B cell (primary cell): ENCODE measurements around the gene POU2F3. TPM values are rescaled to one million over a fixed set of nuclear protein-coding genes. Genes with fewer than 3 reads are reported as not detected.
A peak's percentile ranks its signal among the peaks of the same experiment; 100 is the strongest.

Experiments used
- ATAC-seq: fragments of 200-7000 bp; cut with Tn5 transposase; one replicate; pipeline ENCODE4 v1.10.0; 2021; ENCODE audit warnings: low read depth, mild to moderate bottlenecking, moderate number of reproducible peaks, moderate library complexity
- CTCF ChIA-PET: fragments of 350-600 bp; sonication (Branson Sonifier 250); formaldehyde crosslinking; loops from one replicate; lab custom pipeline; 2021; ENCODE audit warnings: antibody characterized with exemption, inconsistent platforms; lab: Charles Lee
- POLR2A ChIA-PET: fragments of 350-600 bp; sonication (Branson Sonifier 250); formaldehyde crosslinking; loops from one replicate; lab custom pipeline; 2021; ENCODE audit warnings: antibody characterized with exemption; lab: Charles Lee
- DNase-seq: peaks from one replicate; pipeline ENCODE4 v3.0.0; 2013
- H2AFZ ChIP-seq: 2 replicates; pipeline ENCODE4 v1.6.1; 2012; ENCODE audit warnings: mild to moderate bottlenecking, low read depth, low read length; ENCODE audit not compliant: insufficient read depth, poor library complexity, severe bottlenecking
- H3K27ac ChIP-seq, 2 donors: 1 replicate in 1 of 2; 2 replicates in 1 of 2; pipeline ENCODE4 v1.5.1; 2012 to 2013; ENCODE audit warnings: low read length in 2 of 2, mild to moderate bottlenecking in 2 of 2, moderate library complexity in 1 of 2
- H3K27me3 ChIP-seq, 4 experiments: fragments of 200-600 bp in 1 of 4; sonication (generic) in 1 of 4; replicated peaks in 1 of 4; 1 replicate in 2 of 4; 2 replicates in 2 of 4; pipeline versions ENCODE4 v1.6.1 to v1.7.0; 2013 to 2016; ENCODE audit warnings: low read length in 3 of 4, mild to moderate bottlenecking in 2 of 4, mixed read lengths in 1 of 4, moderate library complexity in 1 of 4; ENCODE audit not compliant: insufficient read depth in 4 of 4, control insufficient read depth in 3 of 4; ENCODE audit errors: control extremely low read depth in 1 of 4
- H3K36me3 ChIP-seq, 2 experiments: replicated peaks in 1 of 2; 1 replicate in 1 of 2; 2 replicates in 1 of 2; pipeline versions ENCODE4 v1.6.1 to v1.7.1; 2013; ENCODE audit warnings: low read length in 1 of 2; ENCODE audit not compliant: insufficient read depth in 2 of 2, control insufficient read depth in 1 of 2; ENCODE audit errors: control extremely low read depth in 1 of 2, extremely low read depth in 1 of 2
- H3K4me1 ChIP-seq, 2 donors: fragments of 200-600 bp in 1 of 2; sonication (generic) in 1 of 2; 1 replicate in 1 of 2; 2 replicates in 1 of 2; pipeline versions ENCODE4 v1.5.1 to v1.6.1; 2013 to 2017; ENCODE audit warnings: low read length in 2 of 2; ENCODE audit not compliant: control insufficient read depth in 2 of 2, insufficient read depth in 2 of 2
- H3K4me2 ChIP-seq: replicated peaks from 2 replicates; pipeline ENCODE3; 2012; ENCODE audit warnings: mild to moderate bottlenecking, low read depth, low read length; ENCODE audit not compliant: poor library complexity, severe bottlenecking
- H3K4me3 ChIP-seq, 5 experiments: fragments of 200-600 bp in 1 of 5; sonication (generic) in 1 of 5; 1 replicate in 3 of 5; 2 replicates in 2 of 5; pipeline versions ENCODE4 v1.5.1 to v1.7.0; 2011 to 2016; ENCODE audit warnings: low read length in 4 of 5, mild to moderate bottlenecking in 4 of 5, low read depth in 2 of 5, control low read depth in 1 of 5, moderate library complexity in 1 of 5; ENCODE audit not compliant: insufficient read depth in 1 of 5; ENCODE audit errors: control extremely low read depth in 1 of 5, extremely low read depth in 1 of 5
- H3K79me2 ChIP-seq: fragments of 200-600 bp; sonication (generic); one replicate; pipeline ENCODE4 v1.6.0; 2016; ENCODE audit warnings: low read length; ENCODE audit not compliant: control insufficient read depth, insufficient read depth
- H3K9ac ChIP-seq: fragments of 200-600 bp; sonication (generic); 2 replicates; pipeline ENCODE4 v1.6.1; 2017; ENCODE audit warnings: mild to moderate bottlenecking, low read length, moderate library complexity
- H3K9me3 ChIP-seq, 3 donors: one replicate each; pipeline versions ENCODE4 v1.6.1 to v1.7.1; 2013; ENCODE audit warnings: low read length in 2 of 3; ENCODE audit not compliant: control insufficient read depth in 2 of 3, insufficient read depth in 1 of 3; ENCODE audit errors: control extremely low read depth in 1 of 3
- H4K20me1 ChIP-seq: 2 replicates; pipeline ENCODE4 v1.6.0; 2012; ENCODE audit warnings: mild to moderate bottlenecking, low read length; ENCODE audit not compliant: insufficient read depth, control insufficient read depth, poor library complexity, severe bottlenecking
- H3K27ac Mint-ChIP-seq: one replicate; pipeline ENCODE4 v1.8.0; 2021; ENCODE audit warnings: mixed read lengths
- H3K27me3 Mint-ChIP-seq: one replicate; pipeline ENCODE4 v1.8.0; 2021; ENCODE audit warnings: mixed read lengths
- H3K4me1 Mint-ChIP-seq: one replicate; pipeline ENCODE4 v1.8.0; 2021; ENCODE audit warnings: mixed read lengths
- H3K4me3 Mint-ChIP-seq: one replicate; pipeline ENCODE4 v1.8.0; 2021; ENCODE audit warnings: mixed read lengths
- H3K9me3 Mint-ChIP-seq: one replicate; pipeline ENCODE4 v1.8.0; 2022; ENCODE audit warnings: mixed read lengths; ENCODE audit not compliant: insufficient read depth
- CTCF ChIP-seq: fragments of 200-600 bp; IDR thresholded peaks from one replicate; pipeline ENCODE4 v1.8.0; 2022; ENCODE audit warnings: antibody characterized with exemption, mild to moderate bottlenecking
- EZH2 ChIP-seq: IDR thresholded peaks from 2 replicates; pipeline ENCODE4 v1.6.1; 2012; ENCODE audit warnings: borderline replicate concordance, low read depth, mild to moderate bottlenecking, moderate library complexity, low read length; ENCODE audit not compliant: insufficient read depth, poor library complexity, severe bottlenecking
- WGBS: methylation state at CpG from one replicate; pipeline ENCODE4 v1.1.5; 2013; ENCODE audit warnings: missing lambda C conversion rate; ENCODE audit not compliant: insufficient coverage; 5-methylcytosine and 5-hydroxymethylcytosine counted together
- intact Hi-C: fragments of 100-400 bp; cut with micrococcal nuclease; formaldehyde crosslinking; loops from one replicate; pipeline ENCODE4 v1.10.0; 2022
- polyA plus RNA-seq: library from polyadenylated mRNA; depleted of rRNA; stranded (reverse); fragments of >200 nt; gene quantifications from 2 replicates; pipeline ENCODE4 v1.2.3, GENCODE V29; 2012
- total RNA-seq, 2 donors: library from RNA; stranded (reverse); fragments of 120-200 nt in 1 of 2; gene quantifications; 1 replicate in 1 of 2; 2 replicates in 1 of 2; pipeline versions ENCODE4 v1.2.3 to v1.2.4, GENCODE V29; 2013 to 2022

The POU2F3 gene
- total and polyA plus RNA-seq, 2 donors (not counting 1 experiment from before 2014, with no cell fraction given), result not detected

- Histone ChIP-seq H3K36me3 (no peaks in the 10 kb centered on the region), H3K79me2 (no peaks in the 10 kb centered on the region), H3K27me3 (peaks cover 0 to 20% (median 6%) of the 10 kb centered on the region in 4 experiments), H3K4me2 (no peak overlapping the region), H3K27ac (no peak overlapping the region), H3K9ac (no peak overlapping the region), H3K4me3 (no peak overlapping the region), H4K20me1 (no peaks in the 10 kb centered on the region), H3K9me3 (no peaks in the 10 kb centered on the region), H2AFZ (no peak overlapping the region), H3K4me1 (no peaks in the 10 kb centered on the region)
- ATAC-seq, result no peak
- Mint-ChIP-seq H3K4me3 (no peak overlapping the region), H3K4me1 (no peaks in the 10 kb centered on the region), H3K27ac (no peak overlapping the region), H3K27me3 (peaks cover 18% of the 10 kb centered on the region), H3K9me3 (no peaks in the 10 kb centered on the region)
- TF ChIP-seq EZH2 (no peak), CTCF (no peak)
- CTCF ChIA-PET, result interaction anchor here (0.6 kb wide), 1 partner anchor 864 kb away, joined by 3 read pairs; no protein-coding TSS in a partner anchor
- no peak for DNase-seq
- intact Hi-C loops, result no loop called here
- POLR2A ChIA-PET, result no interaction called here
Observed at GRCh38 chr11:120304526-120304925, 64.6 kb downstream of the POU2F3 start.

GRCh38 chr11:120305286-120305685 lies 65.3 kb downstream of the POU2F3 start:
- ATAC-seq, result no peak
- Mint-ChIP-seq H3K4me1 (no peaks in the 10 kb centered on the region), H3K4me3 (no peak overlapping the region), H3K27ac (peak overlapping the region; percentile 20), H3K27me3 (peaks cover 15% of the 10 kb centered on the region), H3K9me3 (no peaks in the 10 kb centered on the region)
- no peaks in the 10 kb centered on the region for H3K79me2 ChIP-seq
- intact Hi-C loops, result no loop called here
- H4K20me1 ChIP-seq, result no peaks in the 10 kb centered on the region
- no peak overlapping the region for H3K9ac ChIP-seq
- no peak for TF ChIP-seq CTCF
- POLR2A ChIA-PET, result no interaction called here
- no peaks in the 10 kb centered on the region for H3K36me3 ChIP-seq
- no peak overlapping the region for H3K27ac ChIP-seq
- CTCF ChIA-PET, result interaction anchor here (0.8 kb wide), 1 partner anchor 10 kb away, joined by 3 read pairs; no protein-coding TSS in a partner anchor
- 94% methylated on average over 12 of the region's 12 CpGs for WGBS
- no peaks in the 10 kb centered on the region for H3K4me1 ChIP-seq
- no peak overlapping the region for H3K4me3 ChIP-seq
- H3K27me3 ChIP-seq, result peaks cover 0 to 14% (median 6%) of the 10 kb centered on the region in 4 experiments
- no peaks in the 10 kb centered on the region for H3K9me3 ChIP-seq
- H3K4me2 ChIP-seq, result no peak overlapping the region
- H2AFZ ChIP-seq, result no peak overlapping the region
- DNase-seq, result no peak
